WTC11 (cell line): ENCODE results near the gene TMEM221. TPM values are rescaled to one million over a fixed set of nuclear protein-coding genes. Genes with fewer than 3 reads are reported as not detected.

ENCODE experiments used
- ATAC-seq: fragments of 200-7000 bp; cut with Tn5 transposase; 2 replicates; pipeline ENCODE4 v1.10.0; 2021; ENCODE audit warnings: mild to moderate bottlenecking, moderate library complexity
- CTCF ChIA-PET: fragments of 300-600 bp; sonication (Branson Sonifier 250); formaldehyde crosslinking; loops from one replicate; lab custom pipeline; 2021; ENCODE audit warnings: antibody characterized with exemption; lab: Charles Lee
- POLR2A ChIA-PET: fragments of 350-600 bp; sonication (Branson Sonifier 250); formaldehyde crosslinking; loops from one replicate; lab custom pipeline; 2021; ENCODE audit warnings: antibody characterized with exemption; lab: Charles Lee
- DNase-seq: peaks from one replicate; pipeline ENCODE4 v3.0.0; 2021; ENCODE audit warnings: low spot score
- H3K27ac Mint-ChIP-seq: 2 replicates; pipeline ENCODE4 v1.8.0; 2021; ENCODE audit warnings: mixed read lengths
- H3K27me3 Mint-ChIP-seq: 2 replicates; pipeline ENCODE4 v1.8.0; 2021; ENCODE audit warnings: low read depth, mild to moderate bottlenecking, moderate library complexity, mixed read lengths
- H3K36me3 Mint-ChIP-seq: 2 replicates; pipeline ENCODE4 v1.8.0; 2021; ENCODE audit warnings: mixed read lengths
- H3K4me1 Mint-ChIP-seq: 2 replicates; pipeline ENCODE4 v1.8.0; 2022; ENCODE audit warnings: mixed read lengths
- H3K4me3 Mint-ChIP-seq: 2 replicates; pipeline ENCODE4 v1.8.0; 2021; ENCODE audit warnings: mild to moderate bottlenecking, moderate library complexity, mixed read lengths
- H3K9me3 Mint-ChIP-seq: 2 replicates; pipeline ENCODE4 v1.8.0; 2021; ENCODE audit warnings: mixed read lengths
- ELF4 ChIP-seq: sonication (generic); formaldehyde crosslinking; IDR thresholded peaks from 2 replicates; pipeline ENCODE4 v1.8.1; 2022; ENCODE audit warnings: low read depth, mild to moderate bottlenecking, moderate library complexity, missing genetic modification reagents
- ETV6 ChIP-seq: sonication (generic); formaldehyde crosslinking; IDR thresholded peaks from 2 replicates; pipeline ENCODE4 v1.8.1; 2022; ENCODE audit warnings: mild to moderate bottlenecking, missing genetic modification reagents
- FOXJ3 ChIP-seq: sonication (generic); formaldehyde crosslinking; IDR thresholded peaks from 2 replicates; pipeline ENCODE4 v1.9.0; 2021; ENCODE audit warnings: missing genetic modification reagents, mild to moderate bottlenecking, borderline replicate concordance
- FOXP1 ChIP-seq: sonication (generic); formaldehyde crosslinking; IDR thresholded peaks from 2 replicates; pipeline ENCODE4 v1.8.0; 2022; ENCODE audit warnings: missing genetic modification reagents, mild to moderate bottlenecking, moderate library complexity, borderline replicate concordance
- IRF2 ChIP-seq: sonication (generic); formaldehyde crosslinking; IDR thresholded peaks from 2 replicates; pipeline ENCODE4 v1.8.0; 2022; ENCODE audit warnings: low read depth, missing genetic modification reagents, borderline replicate concordance
- JAZF1 ChIP-seq: fragments of 250-450 bp; sonication (Bioruptor Pico); IDR thresholded peaks from 2 replicates; pipeline ENCODE4 v1.9.0; 2021; ENCODE audit warnings: moderate library complexity, mild to moderate bottlenecking, inconsistent platforms
- KAT7 ChIP-seq: sonication (generic); formaldehyde crosslinking; IDR thresholded peaks from 2 replicates; pipeline ENCODE4 v1.8.1; 2023; ENCODE audit warnings: missing genetic modification reagents, mild to moderate bottlenecking, borderline replicate concordance
- ZNF232 ChIP-seq: sonication (generic); formaldehyde crosslinking; IDR thresholded peaks from 2 replicates; pipeline ENCODE4 v1.8.0; 2022; ENCODE audit warnings: mild to moderate bottlenecking, missing genetic modification reagents
- total RNA-seq: library from RNA; stranded (reverse); gene quantifications from 3 replicates; pipeline ENCODE4 v1.2.3, GENCODE V29; 2021
- TF ChIP-seq, protein P1 (sequence below): sonication (generic); formaldehyde crosslinking; conservative IDR thresholded peaks from 2 replicates; pipeline ENCODE4 v1.8.1; 2023; ENCODE audit warnings: mild to moderate bottlenecking, low read depth, missing genetic modification reagents, moderate library complexity
- TF ChIP-seq, protein P2 (sequence below): sonication (generic); formaldehyde crosslinking; IDR thresholded peaks from 2 replicates; pipeline ENCODE4 v1.8.1; 2023; ENCODE audit warnings: mild to moderate bottlenecking, missing genetic modification reagents, moderate library complexity
- TF ChIP-seq, protein P3 (sequence below): sonication (generic); formaldehyde crosslinking; IDR thresholded peaks from 2 replicates; pipeline ENCODE4 v1.8.1; 2022; ENCODE audit warnings: low read depth, mild to moderate bottlenecking, moderate library complexity, missing genetic modification reagents, borderline replicate concordance
- TF ChIP-seq, protein P4 (sequence below): sonication (generic); formaldehyde crosslinking; IDR thresholded peaks from 2 replicates; pipeline ENCODE4 v1.8.1; 2023; ENCODE audit warnings: mild to moderate bottlenecking, moderate library complexity, missing genetic modification reagents
- TF ChIP-seq, protein P5 (sequence below): sonication (generic); formaldehyde crosslinking; IDR thresholded peaks from 2 replicates; pipeline ENCODE4 v1.8.1; 2022; ENCODE audit warnings: low read depth, missing genetic modification reagents, borderline replicate concordance

TMEM221 gene
- total RNA-seq, 1 experiment from 2014 or later: 1.2 TPM

DNA sequence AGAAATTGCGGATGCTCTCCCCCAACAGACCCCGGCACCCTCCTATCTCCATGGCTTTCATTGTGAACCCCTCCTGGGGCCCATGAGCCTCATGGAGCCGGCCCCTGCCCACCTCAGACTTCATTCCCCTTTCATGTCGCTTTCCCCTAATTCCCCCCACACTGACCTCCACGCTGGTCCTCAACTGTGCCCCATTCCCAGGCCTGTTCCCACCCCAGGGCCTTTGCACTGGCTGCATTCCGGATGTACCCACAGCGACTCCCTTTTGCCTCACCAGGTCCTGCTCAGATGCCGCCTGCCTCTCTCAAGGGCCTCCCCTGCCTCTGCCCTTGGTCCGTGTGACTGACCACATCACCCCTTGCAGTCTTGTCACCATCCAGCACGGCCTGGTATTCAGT, 35.1 kb upstream of the TMEM221 start:
- CTCF ChIA-PET: interaction anchor here (0.7 to 5.5 kb wide), 3 partner anchors 13 to 42 kb away, joined by 3 to 25 read pairs (median 3); partner anchors contain the start of gene TMEM221

DNA sequence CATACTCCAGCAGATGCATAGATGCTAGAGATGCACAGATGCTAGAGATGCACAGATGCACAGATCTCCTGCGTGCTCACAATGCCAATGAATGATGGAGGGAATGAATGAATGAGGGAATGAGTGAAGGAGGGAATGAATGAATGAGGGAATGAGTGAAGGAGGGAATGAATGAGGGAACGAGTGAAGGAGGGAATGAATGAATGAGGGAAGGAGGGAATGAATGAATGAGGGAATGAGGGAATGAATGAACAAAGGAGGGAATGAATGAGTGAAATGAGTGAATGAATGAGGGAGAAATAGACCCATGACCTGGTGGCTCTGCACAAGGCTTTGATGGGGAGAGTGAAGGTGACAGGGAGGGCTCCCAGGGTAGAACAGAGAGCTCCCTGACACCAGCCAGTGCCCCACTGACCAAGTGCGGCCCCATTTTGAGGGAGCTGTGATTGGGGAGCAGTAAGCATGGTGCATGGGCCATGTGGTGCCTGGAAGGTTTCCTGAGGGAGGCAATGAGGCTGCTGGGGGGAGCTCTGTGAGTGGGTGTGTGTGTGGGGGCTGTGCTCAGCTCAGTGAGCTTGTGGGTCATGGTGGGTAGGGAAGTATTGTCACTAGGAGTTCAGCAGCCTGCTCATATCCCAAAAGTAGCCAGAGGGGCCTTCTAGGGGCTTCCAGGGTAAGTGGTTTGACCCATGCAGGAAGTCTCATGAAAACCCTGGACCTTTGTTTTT, 34.6 kb upstream of the TMEM221 start:
- no peak overlapping the region for H3K4me3 Mint-ChIP-seq
- ChIA-PET CTCF (interaction anchor here (0.7 to 5.5 kb wide), 3 partner anchors 13 to 42 kb away, joined by 3 to 25 read pairs (median 3); partner anchors contain the start of gene TMEM221), POLR2A (interaction anchor here (0.6 kb wide), 1 partner anchor 79 kb away, joined by 3 read pairs; no protein-coding TSS in a partner anchor)
- TF ChIP-seq, protein P1, sequence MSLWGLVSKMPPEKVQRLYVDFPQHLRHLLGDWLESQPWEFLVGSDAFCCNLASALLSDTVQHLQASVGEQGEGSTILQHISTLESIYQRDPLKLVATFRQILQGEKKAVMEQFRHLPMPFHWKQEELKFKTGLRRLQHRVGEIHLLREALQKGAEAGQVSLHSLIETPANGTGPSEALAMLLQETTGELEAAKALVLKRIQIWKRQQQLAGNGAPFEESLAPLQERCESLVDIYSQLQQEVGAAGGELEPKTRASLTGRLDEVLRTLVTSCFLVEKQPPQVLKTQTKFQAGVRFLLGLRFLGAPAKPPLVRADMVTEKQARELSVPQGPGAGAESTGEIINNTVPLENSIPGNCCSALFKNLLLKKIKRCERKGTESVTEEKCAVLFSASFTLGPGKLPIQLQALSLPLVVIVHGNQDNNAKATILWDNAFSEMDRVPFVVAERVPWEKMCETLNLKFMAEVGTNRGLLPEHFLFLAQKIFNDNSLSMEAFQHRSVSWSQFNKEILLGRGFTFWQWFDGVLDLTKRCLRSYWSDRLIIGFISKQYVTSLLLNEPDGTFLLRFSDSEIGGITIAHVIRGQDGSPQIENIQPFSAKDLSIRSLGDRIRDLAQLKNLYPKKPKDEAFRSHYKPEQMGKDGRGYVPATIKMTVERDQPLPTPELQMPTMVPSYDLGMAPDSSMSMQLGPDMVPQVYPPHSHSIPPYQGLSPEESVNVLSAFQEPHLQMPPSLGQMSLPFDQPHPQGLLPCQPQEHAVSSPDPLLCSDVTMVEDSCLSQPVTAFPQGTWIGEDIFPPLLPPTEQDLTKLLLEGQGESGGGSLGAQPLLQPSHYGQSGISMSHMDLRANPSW (CRISPR knock-in tag): no peak
- TF ChIP-seq, protein P2, sequence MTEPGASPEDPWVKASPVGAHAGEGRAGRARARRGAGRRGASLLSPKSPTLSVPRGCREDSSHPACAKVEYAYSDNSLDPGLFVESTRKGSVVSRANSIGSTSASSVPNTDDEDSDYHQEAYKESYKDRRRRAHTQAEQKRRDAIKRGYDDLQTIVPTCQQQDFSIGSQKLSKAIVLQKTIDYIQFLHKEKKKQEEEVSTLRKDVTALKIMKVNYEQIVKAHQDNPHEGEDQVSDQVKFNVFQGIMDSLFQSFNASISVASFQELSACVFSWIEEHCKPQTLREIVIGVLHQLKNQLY (CRISPR knock-in tag): no peak
- no peak for TF ChIP-seq FOXP1
- TF ChIP-seq, protein P3, sequence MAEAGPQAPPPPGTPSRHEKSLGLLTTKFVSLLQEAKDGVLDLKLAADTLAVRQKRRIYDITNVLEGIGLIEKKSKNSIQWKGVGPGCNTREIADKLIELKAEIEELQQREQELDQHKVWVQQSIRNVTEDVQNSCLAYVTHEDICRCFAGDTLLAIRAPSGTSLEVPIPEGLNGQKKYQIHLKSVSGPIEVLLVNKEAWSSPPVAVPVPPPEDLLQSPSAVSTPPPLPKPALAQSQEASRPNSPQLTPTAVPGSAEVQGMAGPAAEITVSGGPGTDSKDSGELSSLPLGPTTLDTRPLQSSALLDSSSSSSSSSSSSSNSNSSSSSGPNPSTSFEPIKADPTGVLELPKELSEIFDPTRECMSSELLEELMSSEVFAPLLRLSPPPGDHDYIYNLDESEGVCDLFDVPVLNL (CRISPR knock-in tag): no peak
- H3K27ac Mint-ChIP-seq: no peak overlapping the region
- H3K4me1 Mint-ChIP-seq: peaks cover 14% of the 10 kb centered on the region
- ATAC-seq (no peak), DNase-seq (no peak)
- no peaks in the 10 kb centered on the region for H3K36me3 Mint-ChIP-seq
- H3K27me3 Mint-ChIP-seq: peaks cover 3% of the 10 kb centered on the region; the same call in 1 of the 2 replicates
- H3K9me3 Mint-ChIP-seq: no peaks in the 10 kb centered on the region

More for the DNA sequence above, 35.1 kb upstream of the TMEM221 start:
- no peaks in the 10 kb centered on the region for H3K36me3 Mint-ChIP-seq
- H3K4me3 Mint-ChIP-seq: no peak overlapping the region
- POLR2A ChIA-PET: interaction anchor here (0.6 kb wide), 1 partner anchor 79 kb away, joined by 3 read pairs; no protein-coding TSS in a partner anchor
- no peak overlapping the region for H3K27ac Mint-ChIP-seq
- ATAC-seq: no peak
- no peak for DNase-seq
- no peak for TF ChIP-seq ETV6 (CRISPR knock-in tag)
- TF ChIP-seq, all 79 proteins: peak for 0
- H3K27me3 Mint-ChIP-seq: peaks cover 7% of the 10 kb centered on the region; the same call in 1 of the 2 replicates
- no peaks in the 10 kb centered on the region for H3K9me3 Mint-ChIP-seq
- peaks cover 20% of the 10 kb centered on the region for H3K4me1 Mint-ChIP-seq

DNA sequence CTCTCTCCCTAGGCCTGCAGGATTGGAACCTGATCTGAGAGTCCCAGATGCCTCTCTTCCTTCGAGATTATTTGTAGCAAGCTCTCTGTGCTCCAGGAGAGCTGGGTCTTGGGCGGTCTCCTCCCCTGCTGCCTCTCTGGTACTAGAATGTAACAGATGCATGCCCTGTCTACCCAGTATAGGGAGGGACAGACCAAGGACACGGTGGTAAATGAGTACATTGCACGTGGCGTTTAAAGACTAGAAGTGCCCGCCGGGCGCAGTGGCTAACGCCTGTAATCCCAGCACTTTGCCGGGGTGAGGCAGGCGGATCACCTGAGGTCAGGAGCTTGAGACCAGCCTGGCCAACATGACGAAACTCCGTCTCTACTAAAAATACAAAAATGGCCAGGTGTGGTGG, 33.5 kb upstream of the TMEM221 start:
- POLR2A ChIA-PET: interaction anchor here (1.0 kb wide), 1 partner anchor 29 kb away, joined by 3 read pairs; no protein-coding TSS in a partner anchor
- CTCF ChIA-PET: interaction anchor here (0.6 to 5.5 kb wide), 3 partner anchors 11 to 676 kb away, joined by 3 to 25 read pairs (median 6); partner anchors contain the start of gene SLC27A1
- H3K27me3 Mint-ChIP-seq: peaks cover 3% of the 10 kb centered on the region; the same call in 1 of the 2 replicates

DNA sequence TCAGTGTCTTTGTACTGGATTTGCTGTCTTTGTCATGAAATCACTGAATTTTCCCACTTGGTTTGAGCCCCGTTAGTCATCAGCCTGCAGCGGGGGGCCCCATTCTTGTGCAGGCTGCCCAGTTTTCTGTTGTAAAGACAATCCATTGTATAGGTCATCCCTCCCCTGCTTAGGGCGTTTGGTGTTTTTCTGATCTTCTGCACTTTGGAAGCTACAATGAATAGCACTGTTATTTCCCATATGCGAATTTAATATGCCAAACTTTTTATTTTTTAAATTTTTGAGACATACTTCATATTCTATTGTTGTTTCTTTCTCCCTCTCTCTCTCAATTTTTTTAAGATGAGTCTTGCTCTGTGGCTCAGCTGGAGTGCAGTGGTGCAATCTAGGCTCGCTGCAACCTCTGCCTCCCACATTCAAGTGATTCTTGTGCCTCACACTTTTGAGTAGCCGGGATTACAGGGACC, 30.9 kb upstream of the TMEM221 start:
- H3K36me3 Mint-ChIP-seq: no peaks in the 10 kb centered on the region
- no peak overlapping the region for H3K27ac Mint-ChIP-seq
- peaks cover 6% of the 10 kb centered on the region for H3K4me1 Mint-ChIP-seq
- H3K9me3 Mint-ChIP-seq: no peaks in the 10 kb centered on the region
- CTCF ChIA-PET: no interaction called here
- no peak for ATAC-seq
- H3K4me3 Mint-ChIP-seq: no peak overlapping the region
- H3K27me3 Mint-ChIP-seq: peaks cover 3% of the 10 kb centered on the region; the same call in 1 of the 2 replicates
- TF ChIP-seq KAT7 (CRISPR knock-in tag) (no peak), ELF4 (CRISPR knock-in tag) (no peak), JAZF1 (CRISPR knock-in tag) (no peak), ZNF232 (CRISPR knock-in tag) (no peak), IRF2 (CRISPR knock-in tag) (no peak)
- TF ChIP-seq, protein P4, sequence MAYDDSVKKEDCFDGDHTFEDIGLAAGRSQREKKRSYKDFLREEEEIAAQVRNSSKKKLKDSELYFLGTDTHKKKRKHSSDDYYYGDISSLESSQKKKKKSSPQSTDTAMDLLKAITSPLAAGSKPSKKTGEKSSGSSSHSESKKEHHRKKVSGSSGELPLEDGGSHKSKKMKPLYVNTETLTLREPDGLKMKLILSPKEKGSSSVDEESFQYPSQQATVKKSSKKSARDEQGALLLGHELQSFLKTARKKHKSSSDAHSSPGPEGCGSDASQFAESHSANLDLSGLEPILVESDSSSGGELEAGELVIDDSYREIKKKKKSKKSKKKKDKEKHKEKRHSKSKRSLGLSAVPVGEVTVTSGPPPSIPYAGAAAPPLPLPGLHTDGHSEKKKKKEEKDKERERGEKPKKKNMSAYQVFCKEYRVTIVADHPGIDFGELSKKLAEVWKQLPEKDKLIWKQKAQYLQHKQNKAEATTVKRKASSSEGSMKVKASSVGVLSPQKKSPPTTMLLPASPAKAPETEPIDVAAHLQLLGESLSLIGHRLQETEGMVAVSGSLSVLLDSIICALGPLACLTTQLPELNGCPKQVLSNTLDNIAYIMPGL (CRISPR knock-in tag): no peak
- TF ChIP-seq, protein P5, sequence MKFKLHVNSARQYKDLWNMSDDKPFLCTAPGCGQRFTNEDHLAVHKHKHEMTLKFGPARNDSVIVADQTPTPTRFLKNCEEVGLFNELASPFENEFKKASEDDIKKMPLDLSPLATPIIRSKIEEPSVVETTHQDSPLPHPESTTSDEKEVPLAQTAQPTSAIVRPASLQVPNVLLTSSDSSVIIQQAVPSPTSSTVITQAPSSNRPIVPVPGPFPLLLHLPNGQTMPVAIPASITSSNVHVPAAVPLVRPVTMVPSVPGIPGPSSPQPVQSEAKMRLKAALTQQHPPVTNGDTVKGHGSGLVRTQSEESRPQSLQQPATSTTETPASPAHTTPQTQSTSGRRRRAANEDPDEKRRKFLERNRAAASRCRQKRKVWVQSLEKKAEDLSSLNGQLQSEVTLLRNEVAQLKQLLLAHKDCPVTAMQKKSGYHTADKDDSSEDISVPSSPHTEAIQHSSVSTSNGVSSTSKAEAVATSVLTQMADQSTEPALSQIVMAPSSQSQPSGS: no peak
- TF ChIP-seq, all 79 proteins: peak for 0
- POLR2A ChIA-PET: no interaction called here
- DNase-seq: no peak

More for the DNA sequence above, 33.5 kb upstream of the TMEM221 start:
- no peak for DNase-seq
- Mint-ChIP-seq H3K4me3 (no peak overlapping the region), H3K36me3 (no peaks in the 10 kb centered on the region), H3K9me3 (no peaks in the 10 kb centered on the region), H3K27ac (no peak overlapping the region), H3K4me1 (peaks cover 6% of the 10 kb centered on the region)
- ATAC-seq: no peak
- TF ChIP-seq FOXJ3 (CRISPR knock-in tag): no peak
